ENCODE data around the gene LGALS7B.

DNA sequence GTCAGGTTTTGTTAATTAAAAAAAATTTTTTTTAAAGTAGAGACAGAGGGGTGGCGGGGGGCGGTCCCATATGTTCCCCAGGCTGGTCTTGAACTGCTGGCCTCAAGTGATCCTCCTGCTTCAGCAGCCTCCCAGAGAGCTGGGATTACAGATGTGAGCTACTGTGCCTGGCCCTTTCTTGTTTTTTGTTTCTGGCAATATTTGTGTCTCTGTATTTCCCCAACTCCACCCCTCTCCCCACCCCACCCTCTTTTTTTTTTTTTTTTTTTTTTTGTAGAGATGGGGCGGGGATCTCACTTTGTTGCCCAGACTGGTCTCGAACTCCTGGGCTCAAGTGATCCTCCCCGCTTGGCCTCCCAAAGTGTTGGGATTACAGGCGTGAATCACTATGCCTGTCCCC, 44.1 kb upstream of the LGALS7B start:
- no peak for TF ChIP-seq TAF1 (IDR thresholded peaks at IDR 0.05; ENCODE audit: borderline replicate concordance, low read depth, low read length)
- TF ChIP-seq, protein P1, sequence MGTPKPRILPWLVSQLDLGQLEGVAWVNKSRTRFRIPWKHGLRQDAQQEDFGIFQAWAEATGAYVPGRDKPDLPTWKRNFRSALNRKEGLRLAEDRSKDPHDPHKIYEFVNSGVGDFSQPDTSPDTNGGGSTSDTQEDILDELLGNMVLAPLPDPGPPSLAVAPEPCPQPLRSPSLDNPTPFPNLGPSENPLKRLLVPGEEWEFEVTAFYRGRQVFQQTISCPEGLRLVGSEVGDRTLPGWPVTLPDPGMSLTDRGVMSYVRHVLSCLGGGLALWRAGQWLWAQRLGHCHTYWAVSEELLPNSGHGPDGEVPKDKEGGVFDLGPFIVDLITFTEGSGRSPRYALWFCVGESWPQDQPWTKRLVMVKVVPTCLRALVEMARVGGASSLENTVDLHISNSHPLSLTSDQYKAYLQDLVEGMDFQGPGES (IDR thresholded peaks at IDR 0.05; ENCODE audit: low read depth, low read length), result no peak
- TF ChIP-seq RFX5 (IDR thresholded peaks at IDR 0.05; ENCODE audit: low read length), result no peak
- TF ChIP-seq CHD2 (IDR thresholded peaks at IDR 0.05; ENCODE audit: low read length, partially characterized antibody), result no peak
- TF ChIP-seq, protein P2, sequence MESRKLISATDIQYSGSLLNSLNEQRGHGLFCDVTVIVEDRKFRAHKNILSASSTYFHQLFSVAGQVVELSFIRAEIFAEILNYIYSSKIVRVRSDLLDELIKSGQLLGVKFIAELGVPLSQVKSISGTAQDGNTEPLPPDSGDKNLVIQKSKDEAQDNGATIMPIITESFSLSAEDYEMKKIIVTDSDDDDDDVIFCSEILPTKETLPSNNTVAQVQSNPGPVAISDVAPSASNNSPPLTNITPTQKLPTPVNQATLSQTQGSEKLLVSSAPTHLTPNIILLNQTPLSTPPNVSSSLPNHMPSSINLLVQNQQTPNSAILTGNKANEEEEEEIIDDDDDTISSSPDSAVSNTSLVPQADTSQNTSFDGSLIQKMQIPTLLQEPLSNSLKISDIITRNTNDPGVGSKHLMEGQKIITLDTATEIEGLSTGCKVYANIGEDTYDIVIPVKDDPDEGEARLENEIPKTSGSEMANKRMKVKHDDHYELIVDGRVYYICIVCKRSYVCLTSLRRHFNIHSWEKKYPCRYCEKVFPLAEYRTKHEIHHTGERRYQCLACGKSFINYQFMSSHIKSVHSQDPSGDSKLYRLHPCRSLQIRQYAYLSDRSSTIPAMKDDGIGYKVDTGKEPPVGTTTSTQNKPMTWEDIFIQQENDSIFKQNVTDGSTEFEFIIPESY (IDR thresholded peaks at IDR 0.05; ENCODE audit: borderline replicate concordance, low read depth), result no peak
- TF ChIP-seq EP300 (IDR thresholded peaks at IDR 0.05; ENCODE audit: borderline replicate concordance in 1 of 2, low read depth in 1 of 2, low read length in 1 of 2), result no peak
- TF ChIP-seq, protein P3, sequence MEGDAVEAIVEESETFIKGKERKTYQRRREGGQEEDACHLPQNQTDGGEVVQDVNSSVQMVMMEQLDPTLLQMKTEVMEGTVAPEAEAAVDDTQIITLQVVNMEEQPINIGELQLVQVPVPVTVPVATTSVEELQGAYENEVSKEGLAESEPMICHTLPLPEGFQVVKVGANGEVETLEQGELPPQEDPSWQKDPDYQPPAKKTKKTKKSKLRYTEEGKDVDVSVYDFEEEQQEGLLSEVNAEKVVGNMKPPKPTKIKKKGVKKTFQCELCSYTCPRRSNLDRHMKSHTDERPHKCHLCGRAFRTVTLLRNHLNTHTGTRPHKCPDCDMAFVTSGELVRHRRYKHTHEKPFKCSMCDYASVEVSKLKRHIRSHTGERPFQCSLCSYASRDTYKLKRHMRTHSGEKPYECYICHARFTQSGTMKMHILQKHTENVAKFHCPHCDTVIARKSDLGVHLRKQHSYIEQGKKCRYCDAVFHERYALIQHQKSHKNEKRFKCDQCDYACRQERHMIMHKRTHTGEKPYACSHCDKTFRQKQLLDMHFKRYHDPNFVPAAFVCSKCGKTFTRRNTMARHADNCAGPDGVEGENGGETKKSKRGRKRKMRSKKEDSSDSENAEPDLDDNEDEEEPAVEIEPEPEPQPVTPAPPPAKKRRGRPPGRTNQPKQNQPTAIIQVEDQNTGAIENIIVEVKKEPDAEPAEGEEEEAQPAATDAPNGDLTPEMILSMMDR (IDR thresholded peaks at IDR 0.05), result no peak

Measured in SK-N-SH (cell line).